A673 (cell line): ENCODE measurements around the gene MDM1.

Experiments used
- EZH2 ChIP-seq: fragments of 200-600 bp; sonication (generic); IDR thresholded peaks from 2 replicates; pipeline ENCODE4 v1.6.1; 2017; ENCODE audit warnings: borderline replicate concordance, low read depth, mild to moderate bottlenecking, mixed read lengths, antibody characterized with exemption, low read length; ENCODE audit not compliant: poor library complexity, severe bottlenecking
- TF ChIP-seq, protein P1 (sequence below): fragments of 300-800, 200-600 bp; sonication (generic); conservative IDR thresholded peaks from 2 replicates; pipeline ENCODE4 v1.5.1; 2017; ENCODE audit warnings: low read depth, mild to moderate bottlenecking, antibody characterized with exemption, low read length, moderate library complexity, mixed read lengths

DNA sequence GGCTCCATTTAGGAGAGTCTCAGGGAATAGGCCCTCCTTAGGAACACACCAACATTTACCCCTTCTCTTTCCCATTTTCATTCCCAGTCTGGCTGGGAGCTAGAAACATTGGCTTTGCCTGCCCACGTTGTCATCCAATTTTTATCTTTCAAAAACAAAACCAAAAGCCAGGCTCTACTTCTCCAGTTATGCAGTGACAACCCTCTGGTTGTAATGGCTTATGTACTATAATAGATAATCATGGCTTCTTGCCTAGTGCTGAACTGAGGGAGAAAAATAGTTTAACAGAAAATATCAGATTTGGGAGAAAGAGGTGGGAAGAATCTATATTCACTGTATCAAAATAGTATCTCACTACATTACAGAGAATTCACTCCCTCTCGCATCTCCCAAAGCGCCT lies 46.6 kb downstream of the MDM1 start:
- TF ChIP-seq, protein P1, sequence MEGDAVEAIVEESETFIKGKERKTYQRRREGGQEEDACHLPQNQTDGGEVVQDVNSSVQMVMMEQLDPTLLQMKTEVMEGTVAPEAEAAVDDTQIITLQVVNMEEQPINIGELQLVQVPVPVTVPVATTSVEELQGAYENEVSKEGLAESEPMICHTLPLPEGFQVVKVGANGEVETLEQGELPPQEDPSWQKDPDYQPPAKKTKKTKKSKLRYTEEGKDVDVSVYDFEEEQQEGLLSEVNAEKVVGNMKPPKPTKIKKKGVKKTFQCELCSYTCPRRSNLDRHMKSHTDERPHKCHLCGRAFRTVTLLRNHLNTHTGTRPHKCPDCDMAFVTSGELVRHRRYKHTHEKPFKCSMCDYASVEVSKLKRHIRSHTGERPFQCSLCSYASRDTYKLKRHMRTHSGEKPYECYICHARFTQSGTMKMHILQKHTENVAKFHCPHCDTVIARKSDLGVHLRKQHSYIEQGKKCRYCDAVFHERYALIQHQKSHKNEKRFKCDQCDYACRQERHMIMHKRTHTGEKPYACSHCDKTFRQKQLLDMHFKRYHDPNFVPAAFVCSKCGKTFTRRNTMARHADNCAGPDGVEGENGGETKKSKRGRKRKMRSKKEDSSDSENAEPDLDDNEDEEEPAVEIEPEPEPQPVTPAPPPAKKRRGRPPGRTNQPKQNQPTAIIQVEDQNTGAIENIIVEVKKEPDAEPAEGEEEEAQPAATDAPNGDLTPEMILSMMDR = no peak
- TF ChIP-seq EZH2 = no peak
